ENCODE measurements around the gene ADORA2A. TPM values are rescaled to one million over a fixed set of nuclear protein-coding genes. Genes with fewer than 3 reads are reported as not detected.
A peak's percentile ranks its signal among the peaks of the same experiment; 100 is the strongest.

The ADORA2A gene
- total and polyA plus RNA-seq, 2 experiments from 2014 or later, result 0.54 to 0.64 TPM

GRCh38 chr22:24430431-24431308 lies 3.3 kb downstream of the ADORA2A start:
- peaks cover 26% of the 10 kb centered on the region for H3K4me1 ChIP-seq (ENCODE audit: insufficient read depth)
- no peak overlapping the region for H2AFZ ChIP-seq
- no peak overlapping the region for H3K4me3 ChIP-seq
- H3K27me3 ChIP-seq (replicated peaks; ENCODE audit: insufficient read depth), result no peaks in the 10 kb centered on the region
- no peak overlapping the region for H3K27ac ChIP-seq
- no peak overlapping the region for H3K4me2 ChIP-seq (ENCODE audit: unreplicated experiment)
- in situ Hi-C loops (cut with MboI), result no loop called here
- TF ChIP-seq EZH2phosphoT487 (IDR thresholded peaks at IDR 0.05; ENCODE audit: insufficient read depth, low read depth), result no peak
- no peak for TF ChIP-seq EZH2 (IDR thresholded peaks at IDR 0.05; ENCODE audit: insufficient read depth, poor library complexity, severe bottlenecking)
- no peaks in the 10 kb centered on the region for H3K79me2 ChIP-seq (ENCODE audit: insufficient read depth)
- no peaks in the 10 kb centered on the region for H3K36me3 ChIP-seq (ENCODE audit: low read depth)
- no peaks in the 10 kb centered on the region for H4K20me1 ChIP-seq (ENCODE audit: insufficient read depth)
- WGBS, 2 experiments (ENCODE audit: low coverage in 1 of 2, low lambda C conversion rate in 2 of 2, missing lambda C conversion rate in 2 of 2), result 87 to 89% methylated on average over 14 of the region's 14 CpGs
- H3K9ac ChIP-seq, result no peak overlapping the region
- peaks cover 8% of the 10 kb centered on the region; the same call in 1 of the 2 replicates for H3F3A ChIP-seq (ENCODE audit: insufficient read depth)
- no peaks in the 10 kb centered on the region for H3K9me3 ChIP-seq (ENCODE audit: low read depth)
- no peaks in the 10 kb centered on the region for H3K9me2 ChIP-seq (ENCODE audit: insufficient read depth)
- no peak for DNase-seq

- H3K9me3 ChIP-seq (ENCODE audit: low read depth), result no peaks in the 10 kb centered on the region
- in situ Hi-C loops (cut with MboI), result no loop called here
- WGBS, 2 experiments (ENCODE audit: low coverage in 1 of 2, low lambda C conversion rate in 2 of 2, missing lambda C conversion rate in 2 of 2), result 97 to 98% methylated on average over 8 to 9 of the region's 9 CpGs
- peaks cover 34% of the 10 kb centered on the region for H3K4me1 ChIP-seq (ENCODE audit: insufficient read depth)
- no peak overlapping the region for H3K27ac ChIP-seq
- no peak overlapping the region for H2AFZ ChIP-seq
- H3K4me3 ChIP-seq, result no peak overlapping the region
- H3K4me2 ChIP-seq (ENCODE audit: unreplicated experiment), result no peak overlapping the region
- no peak for DNase-seq
- no peaks in the 10 kb centered on the region for H3K9me2 ChIP-seq (ENCODE audit: insufficient read depth)
- no peaks in the 10 kb centered on the region for H3K36me3 ChIP-seq (ENCODE audit: low read depth)
- peaks cover 11% of the 10 kb centered on the region; the same call in 1 of the 2 replicates for H3F3A ChIP-seq (ENCODE audit: insufficient read depth)
- no peaks in the 10 kb centered on the region for H4K20me1 ChIP-seq (ENCODE audit: insufficient read depth)
- no peak overlapping the region for H3K9ac ChIP-seq
- no peaks in the 10 kb centered on the region for H3K79me2 ChIP-seq (ENCODE audit: insufficient read depth)
- TF ChIP-seq EZH2phosphoT487 (IDR thresholded peaks at IDR 0.05; ENCODE audit: insufficient read depth, low read depth), result no peak
- TF ChIP-seq EZH2 (IDR thresholded peaks at IDR 0.05; ENCODE audit: insufficient read depth, poor library complexity, severe bottlenecking), result no peak
- H3K27me3 ChIP-seq (replicated peaks; ENCODE audit: insufficient read depth), result no peaks in the 10 kb centered on the region
These were observed 4.1 kb downstream of the ADORA2A start for GRCh38 chr22:24431309-24432034.

- peak; percentile 50 for DNase-seq
- Histone ChIP-seq H4K20me1 (ENCODE audit: insufficient read depth) (no peaks in the 10 kb centered on the region), H3K79me2 (ENCODE audit: insufficient read depth) (no peaks in the 10 kb centered on the region), H3K27me3 (replicated peaks; ENCODE audit: insufficient read depth) (no peaks in the 10 kb centered on the region), H2AFZ (no peak overlapping the region), H3K9me2 (ENCODE audit: insufficient read depth) (no peaks in the 10 kb centered on the region), H3K4me1 (ENCODE audit: insufficient read depth) (peaks cover 34% of the 10 kb centered on the region), H3K27ac (no peak overlapping the region), H3K36me3 (ENCODE audit: low read depth) (no peaks in the 10 kb centered on the region), H3K9ac (no peak overlapping the region), H3K9me3 (ENCODE audit: low read depth) (no peaks in the 10 kb centered on the region), H3K4me3 (no peak overlapping the region), H3K4me2 (ENCODE audit: unreplicated experiment) (no peak overlapping the region), H3F3A (ENCODE audit: insufficient read depth) (peaks cover 13% of the 10 kb centered on the region; the same call in 1 of the 2 replicates)
- WGBS, 2 experiments (ENCODE audit: low coverage in 1 of 2, low lambda C conversion rate in 2 of 2, missing lambda C conversion rate in 2 of 2), result 82 to 84% methylated on average over 17 of the region's 17 CpGs
- in situ Hi-C loops (cut with MboI), result no loop called here
- TF ChIP-seq EZH2 (IDR thresholded peaks at IDR 0.05; ENCODE audit: insufficient read depth, poor library complexity, severe bottlenecking) (no peak), EZH2phosphoT487 (IDR thresholded peaks at IDR 0.05; ENCODE audit: insufficient read depth, low read depth) (no peak)
These were observed 4.9 kb downstream of the ADORA2A start for GRCh38 chr22:24432059-24432853.
